Osteocyte (in vitro differentiated cells): ENCODE measurements around the gene HEXB. TPM values are rescaled to one million over a fixed set of nuclear protein-coding genes. Genes with fewer than 3 reads are reported as not detected.

ENCODE experiments used
- DNase-seq: peaks from one replicate; pipeline ENCODE4 v3.0.0; 2021; ENCODE audit warnings: mixed read lengths; ENCODE audit not compliant: unreplicated experiment; ENCODE audit errors: extremely low spot score
- H3K27ac Mint-ChIP-seq: one replicate; pipeline ENCODE4 v1.8.0; 2021; ENCODE audit warnings: mild to moderate bottlenecking, mixed read lengths; ENCODE audit not compliant: unreplicated experiment
- H3K27me3 Mint-ChIP-seq: one replicate; pipeline ENCODE4 v1.8.0; 2021; ENCODE audit warnings: mixed read lengths; ENCODE audit not compliant: unreplicated experiment
- H3K36me3 Mint-ChIP-seq: one replicate; pipeline ENCODE4 v1.8.0; 2021; ENCODE audit warnings: mixed read lengths; ENCODE audit not compliant: unreplicated experiment
- H3K4me1 Mint-ChIP-seq: one replicate; pipeline ENCODE4 v1.8.0; 2021; ENCODE audit warnings: mixed read lengths; ENCODE audit not compliant: unreplicated experiment
- H3K4me3 Mint-ChIP-seq: one replicate; pipeline ENCODE4 v1.8.0; 2021; ENCODE audit warnings: mild to moderate bottlenecking, moderate library complexity, mixed read lengths; ENCODE audit not compliant: unreplicated experiment
- H3K9me3 Mint-ChIP-seq: one replicate; pipeline ENCODE4 v1.8.0; 2021; ENCODE audit warnings: mixed read lengths; ENCODE audit not compliant: unreplicated experiment
- CTCF ChIP-seq: fragments of 200-600 bp; sonication (generic); IDR thresholded peaks from 2 replicates; pipeline ENCODE4 v1.5.0; 2021; ENCODE audit warnings: antibody characterized with exemption, mild to moderate bottlenecking, moderate library complexity
- total RNA-seq: library from RNA; stranded (reverse); gene quantifications from 2 replicates; pipeline ENCODE4 v1.2.1, GENCODE V29; 2021

Gene HEXB
- total RNA-seq, 1 donor from 2014 or later = 153 TPM

- Mint-ChIP-seq H3K4me1 (peaks cover 20% of the 10 kb centered on the region), H3K36me3 (peaks cover 24% of the 10 kb centered on the region), H3K27ac (no peak overlapping the region), H3K27me3 (no peaks in the 10 kb centered on the region), H3K4me3 (no peak overlapping the region), H3K9me3 (no peaks in the 10 kb centered on the region)
- TF ChIP-seq CTCF = no peak
- DNase-seq = no peak
Observed at GRCh38 chr5:74762599-74762998, 77.6 kb downstream of the HEXB start.

GRCh38 chr5:74763504-74763903 is 78.5 kb downstream of the HEXB start:
- TF ChIP-seq CTCF = no peak
- Mint-ChIP-seq H3K36me3 (peaks cover 18% of the 10 kb centered on the region), H3K9me3 (no peaks in the 10 kb centered on the region), H3K27me3 (no peaks in the 10 kb centered on the region), H3K27ac (no peak overlapping the region), H3K4me1 (peaks cover 21% of the 10 kb centered on the region), H3K4me3 (no peak overlapping the region)
- DNase-seq = no peak

- Mint-ChIP-seq H3K36me3 (peaks cover 21% of the 10 kb centered on the region), H3K27ac (peak overlapping the region; percentile 19), H3K4me1 (peaks cover 25% of the 10 kb centered on the region), H3K4me3 (peak overlapping the region; percentile 64), H3K27me3 (no peaks in the 10 kb centered on the region), H3K9me3 (no peaks in the 10 kb centered on the region)
- no peak for TF ChIP-seq CTCF
- no peak for DNase-seq
Observed at GRCh38 chr5:74765201-74765600, 80.2 kb downstream of the HEXB start.

GRCh38 chr5:74765929-74766328 is 80.9 kb downstream of the HEXB start:
- no peak for TF ChIP-seq CTCF
- H3K27ac Mint-ChIP-seq = no peak overlapping the region
- peaks cover 22% of the 10 kb centered on the region for H3K36me3 Mint-ChIP-seq
- no peak for DNase-seq
- peak overlapping the region; percentile 100 for H3K4me3 Mint-ChIP-seq
- no peaks in the 10 kb centered on the region for H3K9me3 Mint-ChIP-seq
- H3K27me3 Mint-ChIP-seq = no peaks in the 10 kb centered on the region
- peaks cover 25% of the 10 kb centered on the region for H3K4me1 Mint-ChIP-seq

- Mint-ChIP-seq H3K36me3 (peaks cover 22% of the 10 kb centered on the region), H3K4me3 (peak overlapping the region; percentile 100), H3K27me3 (no peaks in the 10 kb centered on the region), H3K27ac (peak overlapping the region; percentile 98), H3K9me3 (no peaks in the 10 kb centered on the region), H3K4me1 (peaks cover 25% of the 10 kb centered on the region)
- DNase-seq = no peak
- peak; percentile 51 for TF ChIP-seq CTCF
Observed at GRCh38 chr5:74766418-74766848, 81.4 kb downstream of the HEXB start.
